ENCODE data around the gene VCL.

VCL gene

GRCh38 chr10:74022926-74023629, 25.2 kb downstream of the VCL start:
- TF ChIP-seq ZNF384 (IDR thresholded peaks at IDR 0.05) (no peak), FOXA1 (IDR thresholded peaks at IDR 0.05) (no peak), BHLHE40 (IDR thresholded peaks at IDR 0.05; ENCODE audit: borderline replicate concordance) (no peak), ELF4 (IDR thresholded peaks at IDR 0.05) (no peak), CTBP1 (IDR thresholded peaks at IDR 0.05; ENCODE audit: borderline replicate concordance) (no peak), TARDBP (IDR thresholded peaks at IDR 0.05) (no peak), PKNOX1 (IDR thresholded peaks at IDR 0.05) (no peak), SUZ12 (IDR thresholded peaks at IDR 0.05) (no peak), SP1 (IDR thresholded peaks at IDR 0.05) (no peak), FOXK2 (IDR thresholded peaks at IDR 0.05) (no peak)
- ChIA-PET POLR2A (no interaction called here), CTCF (interaction anchor here (1.3 kb wide), 1 partner anchor 67 kb away, joined by 4 read pairs; no protein-coding TSS in a partner anchor)
- no peak for DNase-seq (ENCODE audit: extremely low spot score)

- CTCF ChIA-PET: interaction anchor here (0.6 to 0.7 kb wide), 2 partner anchors 75 to 1745 kb away, joined by 4 read pairs; no protein-coding TSS in a partner anchor
- POLR2A ChIA-PET: no interaction called here
- DNase-seq (ENCODE audit: extremely low spot score): no peak
- TF ChIP-seq PKNOX1 (IDR thresholded peaks at IDR 0.05) (no peak), TARDBP (IDR thresholded peaks at IDR 0.05) (no peak), CTBP1 (IDR thresholded peaks at IDR 0.05; ENCODE audit: borderline replicate concordance) (no peak), ZNF384 (IDR thresholded peaks at IDR 0.05) (no peak), FOXA1 (IDR thresholded peaks at IDR 0.05) (no peak), LEF1 (IDR thresholded peaks at IDR 0.05; ENCODE audit: borderline replicate concordance) (no peak), ELF4 (IDR thresholded peaks at IDR 0.05) (no peak), FOXM1 (IDR thresholded peaks at IDR 0.05; ENCODE audit: borderline replicate concordance) (no peak), FOXK2 (IDR thresholded peaks at IDR 0.05) (no peak), L3MBTL2 (conservative IDR thresholded peaks at IDR 0.05) (no peak), SP1 (IDR thresholded peaks at IDR 0.05) (no peak), BHLHE40 (IDR thresholded peaks at IDR 0.05; ENCODE audit: borderline replicate concordance) (no peak), ARNT (IDR thresholded peaks at IDR 0.05) (no peak), SUZ12 (IDR thresholded peaks at IDR 0.05) (no peak), NFRKB (IDR thresholded peaks at IDR 0.05) (no peak), HDGF (IDR thresholded peaks at IDR 0.05; ENCODE audit: borderline replicate concordance) (no peak)
Measured at GRCh38 chr10:74024600-74024999, 26.7 kb downstream of the VCL start.

- DNase-seq (ENCODE audit: extremely low spot score): no peak
- POLR2A ChIA-PET: no interaction called here
- TF ChIP-seq ZNF384 (IDR thresholded peaks at IDR 0.05) (no peak), ELF4 (IDR thresholded peaks at IDR 0.05) (no peak), SUZ12 (IDR thresholded peaks at IDR 0.05) (no peak), CTBP1 (IDR thresholded peaks at IDR 0.05; ENCODE audit: borderline replicate concordance) (no peak), ARNT (IDR thresholded peaks at IDR 0.05) (no peak), SP1 (IDR thresholded peaks at IDR 0.05) (no peak), NFRKB (IDR thresholded peaks at IDR 0.05) (no peak), BHLHE40 (IDR thresholded peaks at IDR 0.05; ENCODE audit: borderline replicate concordance) (no peak), PKNOX1 (IDR thresholded peaks at IDR 0.05) (no peak), HDGF (IDR thresholded peaks at IDR 0.05; ENCODE audit: borderline replicate concordance) (no peak), TARDBP (IDR thresholded peaks at IDR 0.05) (no peak), FOXK2 (IDR thresholded peaks at IDR 0.05) (no peak), L3MBTL2 (conservative IDR thresholded peaks at IDR 0.05) (no peak), FOXA1 (IDR thresholded peaks at IDR 0.05) (no peak), FOXM1 (IDR thresholded peaks at IDR 0.05; ENCODE audit: borderline replicate concordance) (no peak), LEF1 (IDR thresholded peaks at IDR 0.05; ENCODE audit: borderline replicate concordance) (no peak)
- CTCF ChIA-PET: interaction anchor here (0.6 to 2.0 kb wide), 4 partner anchors 9 to 26 kb away, joined by 3 to 9 read pairs (median 4); no protein-coding TSS in a partner anchor
Measured at GRCh38 chr10:74025380-74025978, 27.6 kb downstream of the VCL start.

GRCh38 chr10:74026428-74027015, 28.6 kb downstream of the VCL start:
- POLR2A ChIA-PET: no interaction called here

More at GRCh38 chr10:74026428-74027015, 28.6 kb downstream of the VCL start:
- DNase-seq (ENCODE audit: extremely low spot score): no peak
- CTCF ChIA-PET: interaction anchor here (0.6 to 2.0 kb wide), 9 partner anchors 11 to 328 kb away, joined by 3 to 9 read pairs (median 3); no protein-coding TSS in a partner anchor
- TF ChIP-seq BHLHE40 (IDR thresholded peaks at IDR 0.05; ENCODE audit: borderline replicate concordance) (no peak), L3MBTL2 (conservative IDR thresholded peaks at IDR 0.05) (no peak), PKNOX1 (IDR thresholded peaks at IDR 0.05) (no peak), SP1 (IDR thresholded peaks at IDR 0.05) (no peak)

Measured in HEK293T (cell line).